ENCODE measurements around the gene SLC25A12.

The SLC25A12 gene

GRCh38 chr2:171889333-171889732 is 4.7 kb downstream of the SLC25A12 start:
- DNase-seq: no peak

DNA sequence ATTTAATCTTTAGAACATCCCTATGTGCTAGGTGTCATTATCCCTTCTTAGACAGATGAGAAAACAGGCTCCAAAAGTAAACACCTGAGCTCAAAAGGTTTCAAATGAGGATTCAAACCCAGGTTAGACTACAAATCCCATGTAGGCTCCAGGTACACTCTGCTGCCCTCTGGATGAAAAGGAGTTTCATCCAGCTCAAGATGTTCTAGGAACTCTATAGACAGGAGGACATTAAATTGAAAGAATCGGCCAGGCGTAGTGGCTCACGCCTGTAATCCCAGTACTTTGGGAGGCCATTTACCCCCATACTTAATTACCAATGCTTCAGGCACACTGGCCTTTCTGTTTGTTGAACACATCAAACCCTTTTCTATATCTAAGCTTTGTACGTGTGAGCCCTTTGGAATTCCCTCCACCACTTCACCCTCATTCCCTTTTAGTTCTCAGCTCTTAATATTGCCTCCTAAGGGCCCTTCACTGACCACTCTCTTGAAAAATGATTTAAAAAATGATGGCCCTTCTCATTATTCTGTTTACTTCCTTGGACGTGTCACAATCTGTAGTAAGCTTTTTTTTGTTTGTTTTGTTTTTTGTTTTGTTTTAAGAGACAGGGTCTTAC is 10.7 kb downstream of the SLC25A12 start:
- DNase-seq: no peak

DNA sequence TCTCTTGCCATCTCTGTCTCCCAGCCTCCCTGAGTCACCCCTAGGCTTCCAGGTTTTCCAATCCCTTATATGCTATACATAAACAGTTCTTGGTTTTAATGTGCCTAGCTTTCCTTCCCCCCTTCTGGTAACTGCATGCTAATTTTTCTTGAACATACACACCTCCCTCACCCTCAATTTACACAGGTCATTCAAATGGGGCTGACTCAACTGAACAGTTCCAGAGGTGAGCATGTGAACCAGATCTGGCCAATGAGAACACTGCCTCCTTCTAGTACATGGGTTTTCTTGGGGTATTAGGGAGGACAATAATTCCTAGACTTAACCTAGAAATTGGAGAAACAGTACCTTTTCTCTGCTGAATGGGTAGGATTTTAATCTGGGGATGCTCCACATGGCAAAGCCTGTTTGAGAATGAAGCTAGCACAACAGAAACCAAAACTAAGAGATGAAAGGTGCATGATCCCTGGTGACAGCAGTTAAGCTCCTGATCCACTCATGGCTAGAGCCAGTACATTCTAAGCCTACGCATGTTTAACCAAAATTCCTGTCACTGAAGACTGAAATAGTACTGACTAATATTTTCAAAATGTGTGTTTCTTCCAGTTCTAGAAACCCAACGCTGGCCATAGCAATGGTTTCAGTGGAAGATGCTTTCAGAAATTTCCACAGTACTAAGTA is 11.8 kb downstream of the SLC25A12 start:
- DNase-seq: no peak

- no peak for DNase-seq
These were observed 13.3 kb downstream of the SLC25A12 start for GRCh38 chr2:171880774-171881173.

DNA sequence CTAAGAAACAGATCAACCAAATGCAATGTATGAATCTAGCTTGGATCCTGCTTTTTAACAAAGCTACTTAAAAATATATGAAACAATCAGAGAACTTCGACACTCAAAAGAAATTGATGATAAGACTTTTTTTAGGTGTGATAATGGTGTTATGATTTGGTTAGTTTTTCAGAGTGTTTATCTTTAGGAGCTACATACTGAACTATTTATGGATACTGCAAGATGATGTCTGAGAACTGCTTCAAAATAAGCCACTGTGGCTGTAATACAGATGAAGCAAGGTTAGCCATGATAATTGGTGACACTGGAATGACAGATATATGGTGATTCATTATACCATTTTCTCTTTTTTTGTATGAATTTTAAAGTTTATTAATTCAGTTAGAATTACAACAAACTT is 14.2 kb downstream of the SLC25A12 start:
- no peak for DNase-seq

DNA sequence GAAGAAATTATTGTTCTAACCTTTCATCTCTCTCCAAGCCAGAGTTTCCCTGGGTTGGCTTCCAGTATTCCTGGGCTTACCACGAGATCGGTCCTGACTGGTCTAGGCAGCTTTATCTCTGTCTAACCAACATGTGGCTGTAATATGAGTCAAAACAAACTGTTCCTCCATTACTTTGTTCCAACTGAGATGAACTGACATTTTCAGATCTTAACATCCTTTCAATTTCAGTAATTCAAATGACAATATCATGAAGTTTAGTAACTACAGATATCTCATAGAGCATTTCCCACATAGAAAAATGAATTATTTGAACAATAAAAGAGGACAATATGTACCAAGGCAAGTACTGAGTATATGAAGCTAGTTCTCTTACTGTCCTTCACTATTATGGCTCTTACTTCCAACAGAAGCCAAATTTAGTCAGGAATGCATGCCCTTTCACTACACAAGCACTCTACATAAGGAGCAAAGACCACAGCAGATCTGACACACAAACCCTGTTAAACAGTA is 15.5 kb downstream of the SLC25A12 start:
- no peak for DNase-seq

DNA sequence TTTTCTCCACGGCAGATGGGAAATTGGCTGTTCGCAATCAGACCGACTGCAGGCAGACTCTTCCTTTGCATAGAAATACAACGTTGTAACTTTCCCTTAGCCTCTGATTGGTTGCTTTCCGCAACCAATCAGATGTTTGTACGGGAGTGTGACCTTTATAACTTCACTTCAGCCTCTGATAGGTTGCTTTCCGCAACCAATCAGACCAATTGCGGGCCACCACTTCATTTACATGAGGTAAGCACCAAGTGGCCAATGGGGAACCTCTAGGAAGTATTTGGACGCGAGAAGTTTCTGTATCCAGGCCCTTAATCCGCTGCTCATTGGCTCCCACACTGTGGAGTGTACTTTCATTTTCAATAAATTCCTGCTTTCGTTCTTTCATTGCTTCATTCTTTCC is 19.1 kb downstream of the SLC25A12 start:
- DNase-seq: no peak

- DNase-seq: no peak
These were observed 19.5 kb downstream of the SLC25A12 start for GRCh38 chr2:171874517-171874916.

GRCh38 chr2:171864357-171864985 is 29.6 kb downstream of the SLC25A12 start:
- no peak for DNase-seq

DNA sequence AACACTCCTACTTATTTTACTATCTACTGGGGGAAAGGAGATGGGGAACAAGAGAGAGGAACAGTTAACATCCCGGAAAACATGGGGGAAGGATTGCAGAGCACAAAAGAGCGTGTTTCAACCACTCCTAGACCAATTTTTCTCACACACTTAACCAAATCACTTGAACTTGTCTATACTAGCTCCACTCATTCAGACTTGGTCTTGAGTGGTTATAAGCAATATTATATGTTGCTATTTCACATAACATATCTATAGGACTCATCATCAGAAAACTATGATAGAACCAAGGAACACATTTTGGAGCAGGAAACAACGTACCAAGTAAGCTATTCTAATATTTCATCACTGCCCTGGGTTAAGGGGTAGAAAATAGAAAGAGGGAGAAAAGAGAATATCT is 31.5 kb downstream of the SLC25A12 start:
- DNase-seq: no peak

GRCh38 chr2:171858397-171858958 is 35.6 kb downstream of the SLC25A12 start:
- DNase-seq: no peak

- no peak for DNase-seq
These were observed 38.6 kb downstream of the SLC25A12 start for GRCh38 chr2:171855401-171855800.

DNA sequence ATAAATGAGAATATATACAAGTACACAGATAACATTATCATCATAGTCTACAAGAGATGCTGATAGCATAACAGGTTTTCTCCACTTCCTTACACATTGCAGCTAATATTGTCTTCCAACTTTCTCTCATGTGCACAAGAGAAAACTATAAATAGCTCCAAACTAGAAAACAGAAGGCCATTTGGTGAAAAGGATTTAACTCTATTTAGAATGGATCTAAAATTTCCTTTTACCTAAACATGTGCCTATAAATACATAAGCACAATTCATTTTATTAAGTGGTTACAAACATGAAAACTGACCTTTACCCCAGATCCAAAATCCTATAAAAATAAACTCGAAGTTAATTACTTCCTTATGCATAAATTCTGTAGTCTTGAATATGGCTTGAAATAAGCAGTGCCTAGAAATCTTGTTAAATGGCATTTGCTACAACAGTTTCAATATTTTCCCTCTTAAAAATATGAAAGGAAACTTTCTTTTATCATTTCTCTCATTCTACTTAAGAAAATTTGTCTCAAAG is 41.6 kb downstream of the SLC25A12 start:
- DNase-seq: no peak

DNA sequence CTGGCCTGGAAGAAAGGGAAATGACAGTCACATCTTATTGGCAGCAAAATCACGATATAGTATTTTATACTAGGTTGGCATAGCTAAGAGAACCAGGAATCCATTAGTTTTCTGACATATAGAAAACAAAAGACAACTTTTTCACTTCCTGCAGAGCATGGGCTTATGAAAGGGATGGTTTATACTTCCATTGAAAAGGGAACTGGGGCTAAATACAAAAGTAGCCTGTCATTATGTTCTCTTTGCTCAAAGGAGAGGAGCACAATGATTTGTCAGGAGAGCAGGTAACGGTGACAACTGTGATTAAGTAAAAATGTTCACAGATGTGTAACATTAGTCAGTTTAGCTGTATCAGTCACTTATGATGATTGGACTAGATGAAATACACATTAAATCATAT is 46.4 kb downstream of the SLC25A12 start:
- no peak for DNase-seq

DNA sequence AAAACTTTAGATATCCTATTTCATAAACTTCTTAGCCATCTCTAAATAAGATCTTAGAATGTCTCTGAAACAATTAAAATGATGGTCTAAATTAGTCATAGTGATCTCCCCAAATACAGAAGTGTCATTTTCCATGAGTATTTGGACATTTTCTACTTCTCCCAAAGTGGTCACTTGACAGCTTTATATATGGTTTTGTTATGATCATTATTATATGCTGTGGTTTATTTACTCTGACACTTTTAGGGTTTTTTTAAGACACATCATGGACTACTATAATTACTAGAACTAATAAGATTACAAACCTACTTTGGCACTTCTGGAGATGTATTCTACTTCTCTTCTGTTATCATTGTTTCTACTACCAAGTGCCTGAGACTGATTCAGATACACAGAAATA is 47.1 kb downstream of the SLC25A12 start:
- no peak for DNase-seq

- no peak for DNase-seq
These were observed 52.0 kb downstream of the SLC25A12 start for GRCh38 chr2:171841996-171842395.

DNA sequence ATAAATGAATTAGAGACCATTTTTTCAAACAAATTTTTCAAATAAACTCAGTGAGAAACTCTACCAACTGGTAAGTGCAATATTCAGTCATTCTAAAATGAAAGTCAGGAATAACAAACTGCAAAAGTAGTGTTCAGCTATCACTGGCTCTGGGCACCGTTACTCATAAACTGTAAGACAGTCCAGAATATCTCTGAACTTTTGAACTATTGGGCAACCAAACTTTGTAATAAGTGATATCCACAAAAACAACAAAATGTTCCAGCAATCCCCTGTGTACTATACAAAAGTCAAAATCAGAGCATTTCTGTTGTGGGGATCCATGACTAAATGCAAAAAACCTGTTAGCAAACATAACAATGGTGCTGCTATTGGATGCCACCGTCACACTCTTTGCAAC is 56.3 kb downstream of the SLC25A12 start:
- DNase-seq: no peak

DNA sequence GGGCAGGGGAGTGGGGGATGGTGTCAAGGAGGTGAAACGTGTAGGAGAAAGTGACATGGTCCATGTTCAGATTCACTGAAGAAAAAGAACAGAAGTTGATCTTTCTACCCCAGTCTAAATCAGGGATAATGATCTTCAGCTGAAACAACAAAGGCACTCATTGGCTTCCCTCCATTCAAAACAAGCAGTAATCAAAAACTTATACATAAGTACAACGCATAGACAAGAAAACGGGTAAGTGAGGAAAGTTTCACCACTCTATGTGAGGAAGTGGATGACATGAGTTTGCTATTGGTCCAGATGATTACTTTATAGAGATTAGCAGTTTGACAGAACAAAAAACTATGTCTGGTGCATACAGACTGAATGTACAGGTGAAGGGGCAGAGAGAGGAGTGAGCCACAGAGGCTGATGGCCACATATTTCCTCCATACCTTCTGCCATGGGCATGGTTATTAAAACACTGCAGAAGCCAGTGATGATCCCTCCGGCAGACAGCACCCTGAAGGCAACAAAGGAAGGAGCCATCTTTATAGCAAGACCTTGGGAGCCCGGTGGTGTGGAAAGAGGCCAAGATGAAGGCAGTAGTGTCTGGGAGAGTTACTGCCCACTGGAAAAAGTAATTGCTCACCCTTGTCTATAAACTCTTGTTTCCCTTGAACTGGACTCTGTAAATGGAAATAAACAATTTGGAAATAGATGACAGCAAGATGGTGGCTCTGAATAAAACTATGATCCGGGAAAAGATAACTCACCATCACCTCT is 57.7 kb downstream of the SLC25A12 start:
- DNase-seq: no peak

- no peak for DNase-seq
These were observed 58.7 kb downstream of the SLC25A12 start for GRCh38 chr2:171835386-171835785.

- DNase-seq: no peak
These were observed 59.8 kb downstream of the SLC25A12 start for GRCh38 chr2:171834286-171834685.

DNA sequence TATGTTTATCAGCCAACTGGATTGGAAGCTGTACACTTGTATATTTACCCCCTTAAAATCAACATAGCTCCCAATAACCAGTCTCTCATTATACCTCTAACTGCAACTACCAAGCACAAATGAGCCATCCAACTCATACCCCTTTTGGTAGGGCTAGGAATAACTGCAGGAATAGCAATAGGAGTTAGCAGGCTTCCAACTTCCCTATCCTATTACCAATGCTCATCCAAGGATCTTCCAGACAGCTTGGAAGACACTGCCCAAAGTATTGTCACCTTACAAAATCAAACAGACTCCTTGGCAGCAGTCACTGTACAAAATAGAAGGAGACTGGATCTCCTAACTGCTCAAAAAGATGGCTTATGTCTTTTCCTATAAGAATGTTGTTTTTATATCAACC is 61.6 kb downstream of the SLC25A12 start:
- no peak for DNase-seq

DNA sequence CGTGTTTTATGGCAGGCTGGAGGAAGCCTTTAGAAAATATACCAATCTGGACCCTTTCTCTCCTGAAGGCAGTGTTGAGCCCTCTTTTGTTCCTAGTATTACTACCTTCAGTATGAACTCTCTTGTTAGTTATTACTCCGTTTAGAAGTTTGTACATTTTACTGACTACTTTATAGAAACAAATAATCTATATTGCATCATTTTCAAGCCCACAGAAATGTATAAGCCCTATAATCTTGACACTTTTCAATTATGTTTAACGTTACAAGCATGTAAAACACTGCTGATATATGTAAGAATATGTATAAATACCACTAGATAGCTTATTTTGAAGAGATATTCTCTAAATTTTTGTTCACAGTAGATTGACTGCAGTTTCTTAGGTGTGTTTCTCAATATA is 64.0 kb downstream of the SLC25A12 start:
- DNase-seq: no peak

DNA sequence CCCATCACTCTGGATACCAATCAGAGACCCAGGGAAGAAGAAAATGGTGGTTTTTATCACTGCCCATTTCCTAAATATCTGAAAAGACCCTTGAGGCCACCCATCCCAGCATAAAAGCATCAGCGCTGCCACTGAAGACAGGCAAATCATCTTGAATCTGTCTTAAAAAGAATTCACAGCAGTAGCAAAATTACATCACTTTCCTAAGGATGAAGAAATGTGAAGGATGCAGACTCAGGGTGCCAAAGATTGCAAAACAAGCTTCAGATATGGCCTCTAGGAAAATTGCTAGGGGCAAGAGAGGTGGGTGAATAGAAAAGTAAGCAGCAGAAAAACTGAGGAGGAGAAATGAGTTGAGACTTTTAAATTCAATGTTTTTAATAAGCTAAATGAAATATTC is 70.0 kb downstream of the SLC25A12 start:
- DNase-seq: no peak
